Uterus (tissue), 4 donors: Measurements from ENCODE around the gene IDH3A. TPM values are rescaled to one million over a fixed set of nuclear protein-coding genes. Genes with fewer than 3 reads are reported as not detected.
"Not testable (repeated sequence)": the region's sequence is repeated elsewhere in the genome, so short reads cannot be mapped to it uniquely, and the experiment has no call there.

Experiments
- DNase-seq, 2 donors: peaks; one replicate each; pipeline ENCODE4 v3.0.0-alpha.2; 2019 to 2020
- H3K27ac ChIP-seq, 2 donors: fragments of 200-600 bp; sonication (generic); 1 replicate in 1 of 2; 2 replicates in 1 of 2; pipeline ENCODE4 v1.5.1; 2016 to 2018
- H3K27me3 ChIP-seq, 2 donors: fragments of 200-600 bp; sonication (generic); one replicate each; pipeline ENCODE4 v1.5.1; 2018 to 2019; ENCODE audit warnings: control low read depth in 1 of 2
- H3K36me3 ChIP-seq, 2 donors: fragments of 200-600 bp; sonication (generic); one replicate each; pipeline ENCODE4 v1.5.1; 2019; ENCODE audit warnings: control low read depth in 1 of 2
- H3K4me1 ChIP-seq, 2 donors: fragments of 200-600 bp; sonication (generic); one replicate each; pipeline ENCODE4 v1.5.1; 2018 to 2019; ENCODE audit warnings: control low read depth in 1 of 2
- H3K4me3 ChIP-seq, 2 donors: fragments of 200-600 bp; sonication (generic); 1 replicate in 1 of 2; 2 replicates in 1 of 2; pipeline ENCODE4 v1.5.1; 2018 to 2019; ENCODE audit warnings: mild to moderate bottlenecking in 1 of 2
- H3K9me3 ChIP-seq, 2 donors: fragments of 200-600 bp; sonication (generic); one replicate each; pipeline ENCODE4 v1.5.1; 2019; ENCODE audit warnings: control low read depth in 1 of 2
- POLR2A ChIP-seq, 2 donors: fragments of 450-650 bp; IDR thresholded peaks; one replicate each; pipeline ENCODE4 v1.6.1; 2016; ENCODE audit warnings: antibody characterized with exemption in 2 of 2, mild to moderate bottlenecking in 1 of 2, moderate library complexity in 1 of 2
- intact Hi-C: fragments of 100-400 bp; cut with DNase I; formaldehyde crosslinking; loops from one replicate; pipeline ENCODE4 v1.15.1; 2023; ENCODE audit warnings: low total_unique reads
- total RNA-seq, 4 donors: library from RNA; depleted of rRNA in 3 of 4; stranded (reverse); fragments of >200 nt in 3 of 4; gene quantifications; one replicate each; pipeline versions ENCODE4 v1.1.0 to v1.2.4, GENCODE V29; 2014 to 2023
- TF ChIP-seq, protein P1 (sequence below), 4 experiments: fragments of 200-600 bp in 2 of 4; fragments of 450-650 bp in 2 of 4; sonication (generic) in 2 of 4; IDR thresholded peaks; one replicate each; pipeline ENCODE4 v1.5.1; 2016 to 2019; ENCODE audit warnings: antibody characterized with exemption in 4 of 4, mild to moderate bottlenecking in 2 of 4, moderate library complexity in 1 of 4
- donor health status: DM: yes; HTN: yes; CAD: no.

Gene IDH3A
- total RNA-seq, 4 donors from 2014 or later: 60.1 to 118 (median 86.4) TPM

GRCh38 chr15:78147566-78147965 is 1.6 kb upstream of the IDH3A start:
- no peak for DNase-seq
- no peaks in the 10 kb centered on the region for H3K36me3 ChIP-seq
- no peaks in the 10 kb centered on the region for H3K27me3 ChIP-seq
- intact Hi-C loops: no loop called here
- H3K4me3 ChIP-seq: no peak overlapping the region
- TF ChIP-seq POLR2A (IDR thresholded peaks at IDR 0.05): no peak
- TF ChIP-seq, protein P1, sequence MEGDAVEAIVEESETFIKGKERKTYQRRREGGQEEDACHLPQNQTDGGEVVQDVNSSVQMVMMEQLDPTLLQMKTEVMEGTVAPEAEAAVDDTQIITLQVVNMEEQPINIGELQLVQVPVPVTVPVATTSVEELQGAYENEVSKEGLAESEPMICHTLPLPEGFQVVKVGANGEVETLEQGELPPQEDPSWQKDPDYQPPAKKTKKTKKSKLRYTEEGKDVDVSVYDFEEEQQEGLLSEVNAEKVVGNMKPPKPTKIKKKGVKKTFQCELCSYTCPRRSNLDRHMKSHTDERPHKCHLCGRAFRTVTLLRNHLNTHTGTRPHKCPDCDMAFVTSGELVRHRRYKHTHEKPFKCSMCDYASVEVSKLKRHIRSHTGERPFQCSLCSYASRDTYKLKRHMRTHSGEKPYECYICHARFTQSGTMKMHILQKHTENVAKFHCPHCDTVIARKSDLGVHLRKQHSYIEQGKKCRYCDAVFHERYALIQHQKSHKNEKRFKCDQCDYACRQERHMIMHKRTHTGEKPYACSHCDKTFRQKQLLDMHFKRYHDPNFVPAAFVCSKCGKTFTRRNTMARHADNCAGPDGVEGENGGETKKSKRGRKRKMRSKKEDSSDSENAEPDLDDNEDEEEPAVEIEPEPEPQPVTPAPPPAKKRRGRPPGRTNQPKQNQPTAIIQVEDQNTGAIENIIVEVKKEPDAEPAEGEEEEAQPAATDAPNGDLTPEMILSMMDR (IDR thresholded peaks at IDR 0.05): no peak
- no peak overlapping the region for H3K27ac ChIP-seq
- H3K9me3 ChIP-seq: no peaks in the 10 kb centered on the region
- peaks cover 0 to 5% of the 10 kb centered on the region in 2 donors for H3K4me1 ChIP-seq

DNA sequence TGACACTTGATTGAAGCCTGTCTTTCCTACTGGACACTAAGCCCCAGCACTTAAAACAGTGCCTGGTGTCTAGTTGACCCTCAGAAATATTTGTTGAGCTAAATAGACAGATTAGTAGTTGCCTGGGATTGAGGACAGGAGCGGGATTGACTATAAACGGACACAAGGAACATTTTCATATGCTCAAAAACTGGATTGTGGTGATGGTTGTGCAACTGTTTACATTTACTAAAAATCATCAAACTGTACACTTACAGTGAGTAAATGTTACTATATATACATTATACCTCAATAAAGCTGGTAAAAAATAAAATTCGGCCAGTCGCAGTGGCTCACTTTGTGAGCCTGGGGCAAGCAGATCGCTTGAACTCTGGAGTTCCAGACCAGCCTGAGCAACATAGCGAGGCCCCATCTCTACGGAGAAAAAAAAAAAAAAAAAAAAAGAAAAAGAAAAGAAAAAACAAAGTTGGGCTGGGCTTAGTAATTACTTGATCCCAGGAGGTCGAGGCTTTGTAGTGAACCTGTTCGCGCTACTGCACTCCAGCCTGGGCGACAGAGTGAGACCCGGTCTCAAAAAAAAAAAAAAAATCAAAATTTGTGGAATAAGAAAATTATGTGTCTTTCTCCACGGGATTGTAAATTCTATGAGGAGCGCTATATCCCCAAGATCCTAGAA is 632 bp upstream of the IDH3A start:
- H3K9me3 ChIP-seq: no peaks in the 10 kb centered on the region
- intact Hi-C loops: no loop called here
- no peaks in the 10 kb centered on the region for H3K36me3 ChIP-seq
- H3K27ac ChIP-seq: peak overlapping the region; percentile 58 to 72
- no peak for DNase-seq
- no peaks in the 10 kb centered on the region for H3K27me3 ChIP-seq
- H3K4me3 ChIP-seq: peak overlapping the region; percentile 54 to 75
- TF ChIP-seq, protein P1 (IDR thresholded peaks at IDR 0.05): no peak
- H3K4me1 ChIP-seq: peaks cover 0 to 5% of the 10 kb centered on the region in 2 donors

DNA sequence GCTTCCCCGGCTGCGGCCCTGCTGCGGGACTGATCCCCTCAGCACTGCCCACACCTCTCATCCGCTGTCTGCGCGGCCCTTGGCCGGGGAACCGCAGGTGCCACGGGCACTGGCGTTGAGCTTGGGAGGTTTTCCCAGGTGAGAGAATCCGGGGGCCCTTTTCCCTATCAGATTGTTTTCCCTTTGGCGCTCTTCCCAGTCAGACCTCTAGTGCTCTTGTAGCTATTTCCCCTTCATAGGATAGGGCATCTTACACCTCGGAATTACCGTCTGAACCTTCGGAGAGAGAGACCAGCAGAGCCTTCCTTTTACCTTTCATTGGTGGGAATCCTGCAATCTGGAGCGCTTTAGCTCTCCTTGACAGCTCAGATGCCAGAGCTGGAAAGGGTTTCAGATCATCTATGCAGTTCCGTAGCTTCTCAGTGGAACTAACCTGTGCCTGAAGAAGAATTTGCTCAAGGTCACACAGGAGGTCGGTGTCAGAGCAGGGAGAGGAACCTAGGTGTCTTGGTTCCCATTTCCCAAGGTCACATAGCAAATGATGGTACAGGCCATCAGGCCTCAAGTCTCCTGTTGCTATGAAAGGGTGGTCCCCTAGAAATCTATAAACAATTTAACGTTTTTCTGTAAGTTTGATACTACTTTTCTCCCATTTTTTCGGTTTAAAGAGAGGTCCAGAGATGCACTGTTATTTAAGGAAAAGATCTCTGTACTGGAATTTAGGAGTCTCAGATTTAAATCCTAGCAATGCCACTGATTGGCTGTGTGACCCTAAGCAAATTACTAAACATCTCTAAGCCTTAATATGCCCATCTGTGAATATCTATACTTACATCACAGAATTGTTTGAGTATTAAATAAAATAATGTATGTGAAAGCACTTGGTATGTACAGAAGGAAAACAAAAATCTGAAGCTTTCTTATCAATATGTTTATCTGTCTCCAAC is 916 bp downstream of the IDH3A start:
- intact Hi-C loops: no loop called here
- TF ChIP-seq, protein P1 (IDR thresholded peaks at IDR 0.05): no peak
- no peak for TF ChIP-seq POLR2A (IDR thresholded peaks at IDR 0.05)
- Histone ChIP-seq H3K36me3 (no peaks in the 10 kb centered on the region), H3K4me3 (peak overlapping the region; percentile 54 to 75), H3K9me3 (no peaks in the 10 kb centered on the region), H3K27ac (peak overlapping the region; percentile 76 to 84), H3K27me3 (no peaks in the 10 kb centered on the region), H3K4me1 (peaks cover 0 to 5% of the 10 kb centered on the region in 2 donors)
- no peak for DNase-seq

- H3K4me1 ChIP-seq, H3K9me3 ChIP-seq, H3K4me3 ChIP-seq, H3K27ac ChIP-seq, intact Hi-C loops, H3K27me3 ChIP-seq, DNase-seq, H3K36me3 ChIP-seq: not testable (repeated sequence)
Observed at GRCh38 chr15:78151075-78151474, 1.9 kb downstream of the IDH3A start.

GRCh38 chr15:78154955-78155354 is 5.8 kb downstream of the IDH3A start:
- no peak for DNase-seq
- Histone ChIP-seq H3K27ac (peak overlapping the region; percentile 17 to 56), H3K27me3 (no peaks in the 10 kb centered on the region), H3K4me1 (peaks cover 4 to 8% of the 10 kb centered on the region in 2 donors), H3K36me3 (no peaks in the 10 kb centered on the region), H3K9me3 (no peaks in the 10 kb centered on the region), H3K4me3 (no peak overlapping the region)
- TF ChIP-seq, protein P1 (IDR thresholded peaks at IDR 0.05): no peak
- TF ChIP-seq POLR2A (IDR thresholded peaks at IDR 0.05): no peak
- intact Hi-C loops: no loop called here
